Pulmonary artery endothelial cell (primary cell): ENCODE results near the gene TBC1D30. TPM values are rescaled to one million over a fixed set of nuclear protein-coding genes. Genes with fewer than 3 reads are reported as not detected.
A peak's percentile ranks its signal among the peaks of the same experiment; 100 is the strongest.
"Not testable (repeated sequence)": the region's sequence is repeated elsewhere in the genome, so short reads cannot be mapped to it uniquely, and the experiment has no call there.

Experiments
- DNase-seq: peaks from one replicate; pipeline ENCODE4 v3.0.0-alpha.2; 2011; ENCODE audit warnings: low read depth, low spot score
- total RNA-seq: library from RNA; depleted of rRNA; stranded (reverse); fragments of >200 nt; gene quantifications from 2 replicates; pipeline ENCODE4 v1.2.3, GENCODE V29; 2014

The TBC1D30 gene
- total RNA-seq, 1 donor from 2014 or later, result 19.9 TPM

- not testable (repeated sequence) for DNase-seq
These were observed 22.2 kb upstream of the TBC1D30 start for GRCh38 chr12:64802180-64802775.

GRCh38 chr12:64806173-64806572 lies 18.3 kb upstream of the TBC1D30 start:
- DNase-seq, result no peak

- peak; percentile 20 for DNase-seq
These were observed 17.6 kb upstream of the TBC1D30 start for GRCh38 chr12:64806593-64807460.

- no peak for DNase-seq
These were observed 16.3 kb upstream of the TBC1D30 start for GRCh38 chr12:64808110-64808509.

GRCh38 chr12:64810831-64811230 lies 13.6 kb upstream of the TBC1D30 start:
- DNase-seq, result no peak

- DNase-seq, result no peak
These were observed 10.7 kb upstream of the TBC1D30 start for GRCh38 chr12:64813723-64814122.

GRCh38 chr12:64814432-64814831 lies 10.0 kb upstream of the TBC1D30 start:
- no peak for DNase-seq

- DNase-seq, result no peak
These were observed 4.5 kb upstream of the TBC1D30 start for GRCh38 chr12:64819816-64820402.

- no peak for DNase-seq
These were observed 3.9 kb upstream of the TBC1D30 start for GRCh38 chr12:64820593-64820992.

- DNase-seq, result no peak
These were observed 3.3 kb upstream of the TBC1D30 start for GRCh38 chr12:64821116-64821630.

- no peak for DNase-seq
These were observed 332 bp upstream of the TBC1D30 start for GRCh38 chr12:64824130-64824499.

GRCh38 chr12:64825143-64826021 lies 935 bp downstream of the TBC1D30 start:
- DNase-seq, result no peak

GRCh38 chr12:64826234-64826633 lies 1.8 kb downstream of the TBC1D30 start:
- DNase-seq, result peak; percentile 51

- DNase-seq, result no peak
These were observed 4.3 kb downstream of the TBC1D30 start for GRCh38 chr12:64828713-64829112.

- no peak for DNase-seq
These were observed 9.5 kb downstream of the TBC1D30 start for GRCh38 chr12:64833928-64834327.

- DNase-seq, result no peak
These were observed 11.5 kb downstream of the TBC1D30 start for GRCh38 chr12:64835901-64836300.

- DNase-seq, result no peak
These were observed 12.4 kb downstream of the TBC1D30 start for GRCh38 chr12:64836856-64837255.

GRCh38 chr12:64837427-64837826 lies 13.0 kb downstream of the TBC1D30 start:
- DNase-seq, result no peak

- DNase-seq, result no peak
These were observed 15.7 kb downstream of the TBC1D30 start for GRCh38 chr12:64840119-64840518.

- no peak for DNase-seq
These were observed 16.7 kb downstream of the TBC1D30 start for GRCh38 chr12:64840949-64841717.

- DNase-seq, result not testable (repeated sequence)
These were observed 24.0 kb downstream of the TBC1D30 start for GRCh38 chr12:64848409-64848808.
